Limb (tissue), 2 donors: ENCODE data around the gene KCNC3.

Experiments used
- DNase-seq, 2 donors: peaks; one replicate each; pipeline ENCODE4 v3.0.0-alpha.2; 2016; ENCODE audit errors: extremely low spot score in 2 of 2

KCNC3 gene

DNA sequence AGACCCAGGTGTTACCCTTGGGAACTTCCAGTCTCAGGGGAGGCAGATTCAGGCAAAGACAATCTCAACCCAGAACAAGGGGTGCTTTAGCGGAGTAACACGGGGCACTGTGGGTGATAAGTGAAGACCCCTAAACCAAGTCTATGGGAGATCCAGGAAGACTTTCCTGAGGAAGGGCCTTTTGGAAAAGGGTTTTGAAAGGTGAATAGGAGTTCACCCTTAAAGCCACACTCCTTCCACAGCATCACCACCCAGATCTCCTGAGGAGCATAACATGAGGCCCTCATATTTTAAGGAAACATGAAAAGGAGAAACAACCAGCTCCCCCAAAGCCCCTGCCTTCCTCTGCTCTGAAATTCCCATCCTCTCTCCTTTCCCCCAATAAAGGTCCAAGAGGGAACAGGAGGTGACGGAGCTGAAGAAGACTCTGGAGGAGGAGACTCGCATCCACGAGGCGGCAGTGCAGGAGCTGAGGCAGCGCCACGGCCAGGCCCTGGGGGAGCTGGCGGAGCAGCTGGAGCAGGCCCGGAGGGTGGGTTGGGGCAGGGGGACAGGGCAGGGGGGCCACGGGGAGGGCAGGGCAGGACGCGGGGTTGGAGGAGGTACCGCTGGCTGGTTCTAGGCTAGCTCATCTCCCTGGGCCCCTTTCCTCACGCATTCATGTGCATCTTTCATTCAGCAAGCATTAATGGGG lies 52.7 kb downstream of the KCNC3 start:
- no peak for DNase-seq

DNA sequence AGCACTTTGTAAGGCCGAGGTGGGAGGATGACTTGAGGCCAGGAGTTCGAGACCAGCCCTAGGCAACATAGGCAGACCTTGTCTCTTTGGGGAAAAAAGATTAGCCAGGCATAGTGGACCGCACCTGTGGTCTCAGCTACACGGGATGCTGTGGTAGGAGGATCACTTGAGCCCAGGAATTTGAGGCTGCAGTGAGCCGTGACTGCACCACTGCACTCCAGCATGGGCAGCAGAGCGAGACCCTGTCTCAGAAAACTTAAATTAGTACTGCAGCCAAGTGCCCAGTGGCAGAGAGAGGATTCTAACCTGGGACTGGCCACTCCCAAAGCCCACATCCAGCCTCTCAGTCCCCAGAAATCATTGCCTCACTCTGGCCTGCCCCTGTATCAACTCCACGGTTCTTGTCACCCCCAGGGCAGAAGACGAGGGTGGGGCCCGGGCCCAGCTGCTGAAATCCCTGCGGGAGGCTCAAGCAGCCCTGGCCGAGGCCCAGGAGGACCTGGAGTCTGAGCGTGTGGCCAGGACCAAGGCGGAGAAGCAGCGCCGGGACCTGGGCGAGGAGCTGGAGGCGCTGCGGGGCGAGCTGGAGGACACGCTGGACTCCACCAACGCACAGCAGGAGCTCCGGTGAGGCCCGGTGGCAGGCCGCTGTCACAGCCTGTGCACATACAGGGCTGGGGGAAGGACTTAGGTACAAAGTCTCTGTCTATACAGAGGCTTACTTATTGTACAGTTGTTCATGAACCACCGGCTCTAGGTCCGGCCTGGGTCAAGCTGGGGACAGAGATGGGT lies 53.4 kb downstream of the KCNC3 start:
- no peak for DNase-seq

DNA sequence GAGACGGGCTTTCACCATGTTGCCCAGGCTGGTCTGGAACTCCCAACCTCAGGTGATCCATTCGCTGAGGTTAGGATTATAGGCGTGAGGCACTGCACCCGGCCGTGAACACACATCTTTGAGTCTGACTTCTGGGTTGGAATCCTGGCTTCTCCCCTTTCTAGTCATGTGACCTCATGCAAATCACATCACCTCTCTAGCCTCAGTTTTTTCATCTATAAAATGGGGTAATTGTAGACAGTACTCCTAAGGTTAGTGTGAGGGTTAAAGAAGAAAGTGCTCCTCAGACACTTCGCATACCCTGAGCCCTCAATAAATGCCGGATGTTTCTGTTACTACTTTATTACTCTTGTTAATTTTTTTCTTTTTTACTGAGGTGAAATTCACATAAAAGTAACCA lies 55.4 kb downstream of the KCNC3 start:
- DNase-seq = no peak

DNA sequence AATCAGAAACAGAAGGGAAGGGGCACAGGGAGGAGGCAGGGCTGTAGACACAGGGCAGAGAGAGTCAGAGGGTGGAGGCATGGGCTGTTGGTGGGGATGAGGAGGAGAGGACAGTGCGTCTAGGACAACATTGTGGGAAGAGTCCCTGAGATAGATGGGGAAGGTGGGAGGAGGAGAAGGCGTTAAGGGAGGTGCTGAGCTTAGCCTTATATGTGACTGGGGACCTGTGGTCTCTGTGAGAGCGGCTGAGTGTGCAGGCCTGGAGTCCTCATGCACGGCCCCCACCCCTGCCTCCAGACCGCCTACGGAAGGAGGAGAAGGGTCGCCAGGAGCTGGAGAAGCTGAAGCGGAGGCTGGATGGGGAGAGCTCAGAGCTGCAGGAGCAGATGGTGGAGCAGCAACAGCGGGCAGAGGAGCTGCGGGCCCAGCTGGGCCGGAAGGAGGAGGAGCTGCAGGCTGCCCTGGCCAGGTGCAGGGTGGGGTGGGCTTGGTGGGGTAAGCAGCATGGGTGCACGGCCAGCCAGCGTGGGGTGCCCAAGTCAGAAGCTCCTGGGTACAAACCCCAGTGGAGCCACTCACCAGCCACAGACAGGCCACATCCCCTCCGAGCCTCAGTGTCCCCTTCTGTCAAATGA lies 56.8 kb downstream of the KCNC3 start:
- no peak for DNase-seq

- no peak for DNase-seq
Measured at GRCh38 chr19:50269653-50270052, 59.5 kb downstream of the KCNC3 start.

- no peak for DNase-seq
Measured at GRCh38 chr19:50268501-50268900, 60.7 kb downstream of the KCNC3 start.

DNA sequence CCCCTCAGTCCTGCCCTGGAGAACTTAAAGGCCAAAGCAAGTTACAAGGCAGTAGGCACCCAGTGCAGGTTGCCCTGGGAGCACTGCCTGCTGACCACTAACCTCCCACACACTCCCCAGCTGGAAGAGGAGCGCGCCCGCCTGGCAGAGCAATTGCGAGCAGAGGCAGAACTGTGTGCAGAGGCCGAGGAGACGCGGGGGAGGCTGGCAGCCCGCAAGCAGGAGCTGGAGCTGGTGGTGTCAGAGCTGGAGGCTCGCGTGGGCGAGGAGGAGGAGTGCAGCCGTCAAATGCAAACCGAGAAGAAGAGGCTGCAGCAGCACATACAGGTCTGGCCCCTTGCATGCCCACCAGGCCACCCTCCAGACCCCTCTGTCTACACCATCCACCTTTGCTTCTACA lies 61.1 kb downstream of the KCNC3 start:
- no peak for DNase-seq

- no peak for DNase-seq
Measured at GRCh38 chr19:50266896-50267295, 62.3 kb downstream of the KCNC3 start.

- DNase-seq = no peak
Measured at GRCh38 chr19:50266041-50266440, 63.1 kb downstream of the KCNC3 start.

DNA sequence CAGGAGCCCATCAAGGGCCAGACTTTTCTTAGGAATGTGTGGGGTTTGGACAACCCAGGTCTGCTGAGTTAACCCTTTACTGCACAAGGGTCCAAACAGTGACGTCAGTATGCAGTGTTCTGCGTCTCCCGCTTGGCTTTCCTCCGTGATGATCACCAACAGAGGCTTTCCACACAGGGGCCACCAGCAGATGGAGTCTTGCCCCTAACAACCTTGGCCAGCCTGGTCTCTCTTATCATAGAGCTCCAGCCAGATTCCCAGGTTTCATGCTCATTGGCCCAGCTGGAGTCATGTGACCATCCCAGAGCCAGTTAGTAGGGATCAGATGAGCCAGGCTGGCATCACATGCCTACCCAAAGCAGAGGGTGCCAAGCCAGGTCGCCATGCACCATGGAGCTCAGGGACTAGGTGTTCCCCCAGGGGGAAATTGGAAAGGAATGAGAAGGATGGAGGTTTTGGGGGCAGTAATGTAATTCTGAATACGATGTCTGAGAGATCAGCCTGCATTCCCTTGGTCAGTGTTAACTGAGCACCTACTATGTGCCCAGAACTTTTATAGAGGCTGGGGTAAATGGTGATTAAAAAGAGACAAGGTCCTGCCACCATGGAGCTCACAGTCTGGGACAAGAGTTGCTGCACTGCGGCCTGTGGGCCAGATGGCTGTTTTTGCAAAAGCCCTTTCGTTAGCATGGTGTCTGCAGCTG lies 64.5 kb downstream of the KCNC3 start:
- no peak for DNase-seq

- DNase-seq = no peak
Measured at GRCh38 chr19:50263176-50263575, 66.0 kb downstream of the KCNC3 start.
